ENCODE data around the gene C6orf132.

DNA sequence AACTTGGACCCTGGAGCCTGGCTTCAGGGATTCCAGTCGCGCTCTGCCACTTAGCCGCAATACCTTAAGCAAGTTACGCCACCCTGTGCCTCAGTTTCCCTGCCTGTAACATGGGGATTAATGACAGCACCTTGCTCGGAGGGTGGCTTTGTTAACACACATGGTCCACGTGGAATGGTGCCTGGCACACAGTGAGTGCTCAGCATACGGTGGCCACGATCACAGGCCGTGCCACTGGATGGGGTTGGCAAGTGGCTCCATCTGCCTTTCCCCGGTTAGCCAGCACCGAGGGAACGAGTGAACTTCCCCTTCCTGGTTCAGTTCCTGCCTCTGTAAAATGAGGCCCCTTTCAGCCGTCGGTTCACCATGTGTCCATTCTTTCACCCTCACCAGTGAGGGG lies 17.2 kb downstream of the C6orf132 start:
- TF ChIP-seq POLR2A (IDR thresholded peaks at IDR 0.05): no peak
- TF ChIP-seq, protein P1, sequence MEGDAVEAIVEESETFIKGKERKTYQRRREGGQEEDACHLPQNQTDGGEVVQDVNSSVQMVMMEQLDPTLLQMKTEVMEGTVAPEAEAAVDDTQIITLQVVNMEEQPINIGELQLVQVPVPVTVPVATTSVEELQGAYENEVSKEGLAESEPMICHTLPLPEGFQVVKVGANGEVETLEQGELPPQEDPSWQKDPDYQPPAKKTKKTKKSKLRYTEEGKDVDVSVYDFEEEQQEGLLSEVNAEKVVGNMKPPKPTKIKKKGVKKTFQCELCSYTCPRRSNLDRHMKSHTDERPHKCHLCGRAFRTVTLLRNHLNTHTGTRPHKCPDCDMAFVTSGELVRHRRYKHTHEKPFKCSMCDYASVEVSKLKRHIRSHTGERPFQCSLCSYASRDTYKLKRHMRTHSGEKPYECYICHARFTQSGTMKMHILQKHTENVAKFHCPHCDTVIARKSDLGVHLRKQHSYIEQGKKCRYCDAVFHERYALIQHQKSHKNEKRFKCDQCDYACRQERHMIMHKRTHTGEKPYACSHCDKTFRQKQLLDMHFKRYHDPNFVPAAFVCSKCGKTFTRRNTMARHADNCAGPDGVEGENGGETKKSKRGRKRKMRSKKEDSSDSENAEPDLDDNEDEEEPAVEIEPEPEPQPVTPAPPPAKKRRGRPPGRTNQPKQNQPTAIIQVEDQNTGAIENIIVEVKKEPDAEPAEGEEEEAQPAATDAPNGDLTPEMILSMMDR (IDR thresholded peaks at IDR 0.05): no peak
